ENCODE measurements around the gene ACKR4. TPM values are rescaled to one million over a fixed set of nuclear protein-coding genes. Genes with fewer than 3 reads are reported as not detected.
A peak's percentile ranks its signal among the peaks of the same experiment; 100 is the strongest.
"Not testable (repeated sequence)": the region's sequence is repeated elsewhere in the genome, so short reads cannot be mapped to it uniquely, and the experiment has no call there.

The ACKR4 gene
- total RNA-seq, 2 donors from 2014 or later: 0.21 TPM; not detected in 1

DNA sequence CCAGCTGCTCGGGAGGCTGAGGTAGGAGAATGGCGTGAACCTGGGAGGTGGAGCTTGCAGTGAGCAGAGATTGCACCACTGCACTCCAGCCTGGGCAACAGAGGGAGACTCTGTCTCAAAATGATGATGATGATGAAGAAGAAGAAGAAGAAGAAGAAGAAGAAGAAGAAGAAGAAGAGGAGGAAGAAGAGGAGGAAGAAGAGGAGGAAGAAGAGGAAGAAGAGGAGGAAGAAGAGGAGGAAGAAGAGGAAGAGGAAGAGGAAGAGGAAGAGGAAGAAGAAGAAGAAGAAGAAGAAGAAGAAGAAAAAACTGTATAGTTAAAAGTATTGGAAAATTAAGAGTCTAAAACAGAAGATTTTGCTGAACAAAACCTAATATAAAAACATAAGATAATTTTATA, 44.4 kb downstream of the ACKR4 start:
- not testable (repeated sequence) for ATAC-seq (replicated peaks); H3K9me3 Mint-ChIP-seq; H3K27me3 Mint-ChIP-seq; H3K27ac Mint-ChIP-seq; H3K4me3 Mint-ChIP-seq; H3K4me1 Mint-ChIP-seq
- H3K36me3 Mint-ChIP-seq (ENCODE audit: low read depth): peaks cover 52% of the 10 kb centered on the region

DNA sequence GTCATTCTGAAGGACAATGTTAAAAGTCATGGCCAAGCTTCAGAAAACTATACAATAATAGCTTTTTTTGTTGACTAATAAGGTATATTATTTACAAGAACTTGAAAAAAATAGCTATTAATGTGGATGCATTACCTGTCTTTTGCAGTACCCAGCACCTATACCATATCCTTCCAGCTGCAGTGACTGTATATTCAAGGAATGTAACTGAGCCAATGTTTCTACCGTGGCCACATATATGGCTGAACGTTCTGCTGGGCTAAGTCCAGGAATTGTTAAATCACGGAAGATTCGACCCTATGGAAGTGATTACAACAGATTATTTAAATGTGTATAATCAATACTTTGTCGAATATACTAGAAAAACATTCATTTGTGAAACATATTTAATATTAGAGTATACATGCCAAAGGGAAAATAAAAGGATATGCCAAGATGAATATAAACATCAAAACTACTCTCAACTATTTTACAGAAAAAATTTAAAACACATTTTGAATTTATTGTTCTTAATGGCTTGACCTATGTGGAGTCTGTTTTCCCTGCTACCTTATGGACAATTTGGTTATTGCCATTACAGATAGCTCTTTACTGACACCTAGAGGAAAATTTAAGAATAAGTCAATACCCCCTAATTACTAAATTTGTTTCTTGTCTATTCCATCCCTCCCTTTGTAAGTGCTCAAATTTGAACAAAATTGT, 44.9 kb downstream of the ACKR4 start:
- H3K4me1 Mint-ChIP-seq: no peaks in the 10 kb centered on the region
- no peaks in the 10 kb centered on the region for H3K9me3 Mint-ChIP-seq
- peaks cover 47% of the 10 kb centered on the region for H3K36me3 Mint-ChIP-seq (ENCODE audit: low read depth)
- no peaks in the 10 kb centered on the region for H3K27me3 Mint-ChIP-seq
- no peak for ATAC-seq (replicated peaks)
- H3K27ac Mint-ChIP-seq: no peak overlapping the region
- no peak overlapping the region for H3K4me3 Mint-ChIP-seq

DNA sequence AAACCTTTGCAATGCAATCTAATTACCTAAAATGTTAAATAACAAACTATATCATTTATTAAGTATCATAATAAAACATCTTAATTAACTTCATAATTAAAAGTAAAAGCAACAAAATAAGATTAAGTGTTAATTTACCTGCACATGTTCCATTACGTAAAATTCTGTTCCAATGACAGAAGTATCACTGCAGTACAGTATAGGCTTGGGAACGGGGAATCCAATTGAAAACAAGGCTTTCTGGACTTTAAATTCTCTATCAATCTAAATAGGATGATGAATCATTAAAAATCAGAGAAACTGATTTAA, 45.4 kb downstream of the ACKR4 start:
- no peak overlapping the region for H3K27ac Mint-ChIP-seq
- ATAC-seq (replicated peaks): no peak
- H3K27me3 Mint-ChIP-seq: no peaks in the 10 kb centered on the region
- no peaks in the 10 kb centered on the region for H3K9me3 Mint-ChIP-seq
- peaks cover 42% of the 10 kb centered on the region for H3K36me3 Mint-ChIP-seq (ENCODE audit: low read depth)
- no peak overlapping the region for H3K4me3 Mint-ChIP-seq
- H3K4me1 Mint-ChIP-seq: no peaks in the 10 kb centered on the region

DNA sequence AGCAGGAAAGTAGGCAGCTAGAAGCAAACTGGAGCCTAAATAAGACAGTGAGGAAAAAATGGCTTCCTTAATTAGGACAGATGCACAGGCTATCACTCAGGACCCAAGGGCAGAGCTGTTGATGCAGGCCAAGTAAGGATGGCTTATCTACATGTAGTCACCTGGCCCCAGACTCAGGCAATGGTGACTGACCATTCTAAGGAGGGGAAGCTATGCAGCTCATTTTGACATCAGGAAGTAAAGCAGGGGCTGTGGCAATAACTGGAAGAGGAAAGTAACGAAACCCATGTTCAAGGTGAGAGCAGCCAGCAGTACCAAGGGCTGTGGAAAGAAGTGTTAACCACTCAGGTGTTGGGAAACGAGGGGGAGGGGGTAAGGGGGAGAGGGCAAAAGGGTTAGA, 46.3 kb downstream of the ACKR4 start:
- no peak overlapping the region for H3K4me3 Mint-ChIP-seq
- ATAC-seq (replicated peaks): no peak
- no peaks in the 10 kb centered on the region for H3K27me3 Mint-ChIP-seq
- no peaks in the 10 kb centered on the region for H3K4me1 Mint-ChIP-seq
- H3K36me3 Mint-ChIP-seq (ENCODE audit: low read depth): peaks cover 33% of the 10 kb centered on the region
- H3K27ac Mint-ChIP-seq: peak overlapping the region; percentile 23
- H3K9me3 Mint-ChIP-seq: no peaks in the 10 kb centered on the region

DNA sequence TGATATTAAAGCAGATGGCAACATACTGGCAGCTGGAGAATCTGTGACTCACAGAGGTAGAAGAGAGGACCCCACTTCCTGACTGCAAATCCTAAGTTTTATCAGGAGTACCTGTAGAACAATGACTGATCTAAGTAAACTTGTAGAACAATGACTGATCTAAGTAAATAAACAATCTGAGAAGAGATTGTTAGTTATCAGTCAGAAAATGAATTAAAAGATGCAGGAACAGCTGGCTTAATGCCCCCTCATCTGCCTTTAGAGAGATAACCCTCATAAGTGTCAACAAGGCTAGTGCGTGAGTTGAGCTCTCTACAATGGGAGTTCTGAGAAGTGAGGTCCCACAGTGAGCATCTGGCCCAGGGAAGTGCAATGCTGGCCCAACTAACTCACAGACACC, 48.0 kb downstream of the ACKR4 start:
- Mint-ChIP-seq H3K27me3 (no peaks in the 10 kb centered on the region), H3K4me3 (no peak overlapping the region), H3K9me3 (no peaks in the 10 kb centered on the region), H3K4me1 (no peaks in the 10 kb centered on the region), H3K27ac (no peak overlapping the region), H3K36me3 (ENCODE audit: low read depth) (peaks cover 16% of the 10 kb centered on the region)
- ATAC-seq (replicated peaks): no peak

DNA sequence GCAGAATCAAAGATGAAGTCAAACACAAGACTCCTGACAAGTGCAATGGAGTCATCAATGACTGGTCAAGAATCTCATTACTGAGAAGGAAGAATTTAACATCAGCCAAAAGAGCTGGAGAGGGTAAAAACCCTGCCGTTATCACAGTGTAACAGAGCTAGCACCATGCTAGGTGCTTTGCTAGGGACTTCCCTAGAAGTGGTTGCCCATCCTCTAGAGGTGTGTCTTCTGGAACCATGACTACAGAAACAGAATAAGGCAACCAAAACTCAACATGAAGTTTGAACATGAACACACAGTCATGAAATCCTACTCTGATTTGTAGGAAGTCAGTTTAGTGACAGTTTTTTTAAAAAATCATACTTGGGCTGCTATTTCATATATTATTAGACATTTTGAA, 53.1 kb downstream of the ACKR4 start:
- Mint-ChIP-seq H3K27ac (no peak overlapping the region), H3K4me1 (peaks cover 2% of the 10 kb centered on the region), H3K4me3 (no peak overlapping the region), H3K36me3 (ENCODE audit: low read depth) (no peaks in the 10 kb centered on the region), H3K27me3 (no peaks in the 10 kb centered on the region), H3K9me3 (no peaks in the 10 kb centered on the region)
- ATAC-seq (replicated peaks): peak; percentile 42

Other genes starting within 250 kb of the ACKR4 start
- gene DNAJC13, start 179.8 kb upstream of the ACKR4 start, total RNA-seq: 10 to 100 TPM; 27.7 to 37.9 TPM
- gene ACAD11, start 62.5 kb downstream of the ACKR4 start, total RNA-seq: 10 to 100 TPM; 10.7 to 20.2 TPM
- 10 to 100 TPM; 41.8 to 61.6 TPM for gene UBA5, start 63.1 kb downstream of the ACKR4 start, total RNA-seq
- 10 to 100 TPM; 15.6 to 35.5 TPM for gene NPHP3, start 125.1 kb downstream of the ACKR4 start, total RNA-seq